HFFc6 (cell line): ENCODE measurements around the gene ACAA1. TPM values are rescaled to one million over a fixed set of nuclear protein-coding genes. Genes with fewer than 3 reads are reported as not detected.

Experiments used
- DNase-seq: peaks from one replicate; pipeline ENCODE4 v3.0.0-alpha.2; 2018
- H3K27ac Mint-ChIP-seq: 2 replicates; pipeline ENCODE4 v1.8.0; 2020; ENCODE audit warnings: mild to moderate bottlenecking, mixed read lengths
- H3K27me3 Mint-ChIP-seq: 2 replicates; pipeline ENCODE4 v1.8.0; 2021; ENCODE audit warnings: mild to moderate bottlenecking, moderate library complexity, mixed read lengths; ENCODE audit not compliant: insufficient read depth
- H3K36me3 Mint-ChIP-seq: 2 replicates; pipeline ENCODE4 v1.8.0; 2021; ENCODE audit warnings: low read depth, mixed read lengths
- H3K4me1 Mint-ChIP-seq: 2 replicates; pipeline ENCODE4 v1.8.0; 2020; ENCODE audit warnings: low read depth, mixed read lengths
- H3K4me3 Mint-ChIP-seq: 2 replicates; pipeline ENCODE4 v1.8.0; 2020; ENCODE audit warnings: mild to moderate bottlenecking, moderate library complexity, mixed read lengths
- H3K9me3 Mint-ChIP-seq: 2 replicates; pipeline ENCODE4 v1.8.0; 2020; ENCODE audit warnings: mild to moderate bottlenecking, mixed read lengths
- total RNA-seq, 6 experiments: library from RNA; stranded (reverse); fragmentation: NEBNext Ultra II Directional; extraction: Animal tissue kit (Norgen Biotek cat#: 25700); gene quantifications; 2 replicates in 1 of 6; 3 replicates in 5 of 6; pipeline ENCODE4 v1.2.3, GENCODE V29; 2021
- TF ChIP-seq, protein P1 (sequence below): fragments of 200-600 bp; sonication (generic); IDR thresholded peaks from 2 replicates; pipeline ENCODE4 v1.5.0; 2021; ENCODE audit warnings: antibody characterized with exemption, mild to moderate bottlenecking

ACAA1 gene
- total RNA-seq, 6 experiments from 2014 or later, result 45.1 to 60.9 (median 52.1) TPM

GRCh38 chr3:38121832-38122461 lies 15.0 kb downstream of the ACAA1 start:
- no peaks in the 10 kb centered on the region for H3K4me1 Mint-ChIP-seq
- no peak overlapping the region for H3K27ac Mint-ChIP-seq
- H3K27me3 Mint-ChIP-seq, result peaks cover 2% of the 10 kb centered on the region; the same call in 1 of the 2 replicates
- H3K9me3 Mint-ChIP-seq, result no peaks in the 10 kb centered on the region
- no peak for DNase-seq
- TF ChIP-seq, protein P1, sequence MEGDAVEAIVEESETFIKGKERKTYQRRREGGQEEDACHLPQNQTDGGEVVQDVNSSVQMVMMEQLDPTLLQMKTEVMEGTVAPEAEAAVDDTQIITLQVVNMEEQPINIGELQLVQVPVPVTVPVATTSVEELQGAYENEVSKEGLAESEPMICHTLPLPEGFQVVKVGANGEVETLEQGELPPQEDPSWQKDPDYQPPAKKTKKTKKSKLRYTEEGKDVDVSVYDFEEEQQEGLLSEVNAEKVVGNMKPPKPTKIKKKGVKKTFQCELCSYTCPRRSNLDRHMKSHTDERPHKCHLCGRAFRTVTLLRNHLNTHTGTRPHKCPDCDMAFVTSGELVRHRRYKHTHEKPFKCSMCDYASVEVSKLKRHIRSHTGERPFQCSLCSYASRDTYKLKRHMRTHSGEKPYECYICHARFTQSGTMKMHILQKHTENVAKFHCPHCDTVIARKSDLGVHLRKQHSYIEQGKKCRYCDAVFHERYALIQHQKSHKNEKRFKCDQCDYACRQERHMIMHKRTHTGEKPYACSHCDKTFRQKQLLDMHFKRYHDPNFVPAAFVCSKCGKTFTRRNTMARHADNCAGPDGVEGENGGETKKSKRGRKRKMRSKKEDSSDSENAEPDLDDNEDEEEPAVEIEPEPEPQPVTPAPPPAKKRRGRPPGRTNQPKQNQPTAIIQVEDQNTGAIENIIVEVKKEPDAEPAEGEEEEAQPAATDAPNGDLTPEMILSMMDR, result no peak
- peaks cover 4% of the 10 kb centered on the region; the same call in 1 of the 2 replicates for H3K36me3 Mint-ChIP-seq
- H3K4me3 Mint-ChIP-seq, result no peak overlapping the region

DNA sequence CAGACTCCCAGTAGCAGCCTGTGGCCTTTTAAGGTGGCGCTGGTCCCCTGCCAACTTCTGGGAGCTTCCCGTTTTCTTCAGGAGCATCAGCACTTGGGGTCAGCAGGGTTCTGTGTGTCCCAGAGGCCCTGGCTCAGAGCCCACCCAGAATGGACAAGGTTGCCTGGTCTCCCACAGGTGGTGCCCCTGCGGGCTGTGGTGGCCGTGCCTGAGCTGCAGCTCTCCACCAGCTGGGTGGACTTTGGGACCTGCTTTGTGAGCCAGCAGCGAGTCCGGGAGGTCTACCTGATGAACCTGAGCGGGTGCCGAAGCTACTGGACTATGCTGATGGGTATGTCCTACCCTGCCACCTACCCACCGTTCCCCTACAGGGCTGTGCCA lies 15.5 kb downstream of the ACAA1 start:
- Mint-ChIP-seq H3K4me3 (no peak overlapping the region), H3K4me1 (no peaks in the 10 kb centered on the region), H3K9me3 (no peaks in the 10 kb centered on the region), H3K27me3 (peaks cover 2% of the 10 kb centered on the region; the same call in 1 of the 2 replicates), H3K36me3 (peaks cover 4% of the 10 kb centered on the region; the same call in 1 of the 2 replicates), H3K27ac (no peak overlapping the region)
- TF ChIP-seq, protein P1, result no peak
- no peak for DNase-seq

DNA sequence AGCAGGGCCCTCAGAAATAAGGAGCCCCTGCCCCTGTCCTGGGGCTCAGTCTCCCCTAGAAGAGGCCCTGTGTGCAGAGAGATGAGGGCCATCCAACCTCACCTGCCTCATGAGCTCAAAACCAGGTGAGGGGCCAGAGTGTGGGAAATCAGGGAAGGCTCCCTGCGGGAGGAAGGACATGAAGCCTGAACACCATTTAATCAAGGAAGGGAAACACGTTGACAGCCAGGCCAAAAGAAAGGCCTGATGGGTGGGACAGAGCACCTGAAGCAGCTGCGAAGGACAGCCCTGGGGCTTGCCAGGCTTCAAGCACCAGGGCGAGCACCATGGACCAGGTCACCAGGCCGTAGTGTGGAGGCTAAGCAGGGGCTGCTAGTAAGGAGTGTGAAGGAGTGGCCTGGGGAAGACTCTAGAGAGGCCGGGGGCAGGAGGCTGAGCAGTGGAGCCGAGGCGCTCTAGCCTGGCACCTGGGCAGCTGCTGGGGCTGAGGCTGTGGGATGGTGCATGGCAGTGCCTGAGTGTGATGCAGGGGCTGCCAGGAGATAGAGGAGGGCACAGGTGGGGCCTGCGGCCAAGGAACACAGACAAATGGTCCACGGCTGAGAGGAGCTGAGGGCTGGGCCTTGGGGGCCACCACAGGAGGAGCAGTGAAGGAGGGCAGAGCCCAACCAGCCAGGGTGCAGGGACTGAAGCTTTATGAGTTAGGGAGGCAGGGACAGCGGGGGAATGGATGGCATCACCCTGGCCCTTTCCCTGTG lies 16.1 kb downstream of the ACAA1 start:
- TF ChIP-seq, protein P1, result no peak
- Mint-ChIP-seq H3K4me3 (no peak overlapping the region), H3K9me3 (no peaks in the 10 kb centered on the region), H3K27ac (no peak overlapping the region), H3K27me3 (peaks cover 4% of the 10 kb centered on the region; the same call in 1 of the 2 replicates), H3K36me3 (peaks cover 4% of the 10 kb centered on the region; the same call in 1 of the 2 replicates), H3K4me1 (no peaks in the 10 kb centered on the region)
- DNase-seq, result no peak

GRCh38 chr3:38119821-38120692 lies 16.9 kb downstream of the ACAA1 start:
- Mint-ChIP-seq H3K9me3 (no peaks in the 10 kb centered on the region), H3K27ac (no peak overlapping the region), H3K36me3 (peaks cover 4% of the 10 kb centered on the region; the same call in 1 of the 2 replicates), H3K27me3 (peaks cover 13% of the 10 kb centered on the region), H3K4me1 (no peaks in the 10 kb centered on the region), H3K4me3 (no peak overlapping the region)
- no peak for DNase-seq
- TF ChIP-seq, protein P1, result no peak

DNA sequence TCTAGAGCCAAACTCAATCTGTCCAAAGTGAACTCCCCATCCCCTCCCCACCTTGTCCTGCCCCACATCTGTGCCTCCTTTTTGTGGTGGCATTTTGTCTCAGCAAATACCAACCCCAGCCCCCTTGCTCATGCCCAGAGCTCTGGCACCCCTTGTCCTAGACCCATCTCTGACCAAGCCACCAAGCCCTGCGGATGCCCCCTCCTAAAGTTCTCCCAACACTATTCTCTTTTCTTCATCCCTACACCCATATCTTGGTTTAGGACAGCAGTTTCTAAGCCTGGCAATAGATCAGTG lies 17.7 kb downstream of the ACAA1 start:
- TF ChIP-seq, protein P1, result no peak
- H3K4me1 Mint-ChIP-seq, result no peaks in the 10 kb centered on the region
- H3K27ac Mint-ChIP-seq, result no peak overlapping the region
- DNase-seq, result no peak
- H3K4me3 Mint-ChIP-seq, result no peak overlapping the region
- H3K27me3 Mint-ChIP-seq, result peaks cover 14% of the 10 kb centered on the region
- peaks cover 4% of the 10 kb centered on the region; the same call in 1 of the 2 replicates for H3K36me3 Mint-ChIP-seq
- no peaks in the 10 kb centered on the region for H3K9me3 Mint-ChIP-seq
